Bladder microvascular endothelial cell (primary cell): ENCODE data around the gene SUV39H2. TPM values are rescaled to one million over a fixed set of nuclear protein-coding genes. Genes with fewer than 3 reads are reported as not detected.

Experiments used
- total RNA-seq: library from RNA; depleted of rRNA; stranded (reverse); fragments of >200 nt; gene quantifications from 2 replicates; pipeline ENCODE4 v1.2.3, GENCODE V29; 2014

Gene SUV39H2, protein sequence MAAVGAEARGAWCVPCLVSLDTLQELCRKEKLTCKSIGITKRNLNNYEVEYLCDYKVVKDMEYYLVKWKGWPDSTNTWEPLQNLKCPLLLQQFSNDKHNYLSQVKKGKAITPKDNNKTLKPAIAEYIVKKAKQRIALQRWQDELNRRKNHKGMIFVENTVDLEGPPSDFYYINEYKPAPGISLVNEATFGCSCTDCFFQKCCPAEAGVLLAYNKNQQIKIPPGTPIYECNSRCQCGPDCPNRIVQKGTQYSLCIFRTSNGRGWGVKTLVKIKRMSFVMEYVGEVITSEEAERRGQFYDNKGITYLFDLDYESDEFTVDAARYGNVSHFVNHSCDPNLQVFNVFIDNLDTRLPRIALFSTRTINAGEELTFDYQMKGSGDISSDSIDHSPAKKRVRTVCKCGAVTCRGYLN
- 14.4 and 16.9 TPM in 2 replicates for total RNA-seq

DNA sequence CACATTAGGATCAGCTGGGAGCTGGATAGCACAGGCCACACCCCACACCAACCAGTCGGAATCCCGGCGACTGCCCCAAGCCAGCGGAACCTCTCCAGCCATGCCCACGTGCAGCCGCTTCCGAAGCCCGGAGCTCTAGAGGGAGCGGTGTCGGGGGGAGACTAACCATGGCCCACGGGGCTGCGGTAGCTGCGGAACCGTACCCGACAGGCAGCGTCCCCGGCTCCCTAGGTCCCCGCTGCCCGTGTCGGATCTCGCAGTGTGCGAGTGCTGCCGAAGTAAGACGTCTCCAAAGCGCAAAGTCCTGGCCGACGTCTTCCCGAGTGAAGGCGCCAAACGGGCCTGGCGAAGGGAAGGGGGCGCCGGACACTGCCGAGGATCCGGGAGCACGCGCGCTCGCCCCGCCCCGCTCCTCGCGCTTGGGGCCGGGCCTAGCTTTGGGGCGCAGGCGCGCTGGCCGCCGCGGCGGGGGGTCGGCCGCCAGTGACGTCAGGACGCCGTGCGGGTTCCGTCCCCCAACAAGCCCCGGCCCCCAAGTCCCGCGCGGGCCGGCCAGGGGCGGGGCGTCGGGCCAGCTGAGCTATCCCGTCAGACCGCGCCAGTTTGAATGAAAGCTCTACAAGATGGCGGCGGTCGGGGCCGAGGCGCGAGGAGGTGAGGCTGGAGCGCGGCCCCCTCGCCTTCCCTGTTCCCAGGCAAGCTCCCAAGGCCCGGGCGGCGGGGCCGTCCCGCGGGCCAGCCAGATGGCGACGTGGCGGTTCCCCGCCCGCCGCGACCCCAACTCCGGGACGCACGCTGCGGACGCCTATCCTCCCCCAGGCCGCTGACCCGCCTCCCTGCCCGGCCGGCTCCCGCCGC is at the start of gene SUV39H2:
Gene SUV39H2, plus strand, starts transcription at position 601 of the 858 bp plus-strand sequence. Its CDS starts 23 bp downstream, at position 624.

DNA sequence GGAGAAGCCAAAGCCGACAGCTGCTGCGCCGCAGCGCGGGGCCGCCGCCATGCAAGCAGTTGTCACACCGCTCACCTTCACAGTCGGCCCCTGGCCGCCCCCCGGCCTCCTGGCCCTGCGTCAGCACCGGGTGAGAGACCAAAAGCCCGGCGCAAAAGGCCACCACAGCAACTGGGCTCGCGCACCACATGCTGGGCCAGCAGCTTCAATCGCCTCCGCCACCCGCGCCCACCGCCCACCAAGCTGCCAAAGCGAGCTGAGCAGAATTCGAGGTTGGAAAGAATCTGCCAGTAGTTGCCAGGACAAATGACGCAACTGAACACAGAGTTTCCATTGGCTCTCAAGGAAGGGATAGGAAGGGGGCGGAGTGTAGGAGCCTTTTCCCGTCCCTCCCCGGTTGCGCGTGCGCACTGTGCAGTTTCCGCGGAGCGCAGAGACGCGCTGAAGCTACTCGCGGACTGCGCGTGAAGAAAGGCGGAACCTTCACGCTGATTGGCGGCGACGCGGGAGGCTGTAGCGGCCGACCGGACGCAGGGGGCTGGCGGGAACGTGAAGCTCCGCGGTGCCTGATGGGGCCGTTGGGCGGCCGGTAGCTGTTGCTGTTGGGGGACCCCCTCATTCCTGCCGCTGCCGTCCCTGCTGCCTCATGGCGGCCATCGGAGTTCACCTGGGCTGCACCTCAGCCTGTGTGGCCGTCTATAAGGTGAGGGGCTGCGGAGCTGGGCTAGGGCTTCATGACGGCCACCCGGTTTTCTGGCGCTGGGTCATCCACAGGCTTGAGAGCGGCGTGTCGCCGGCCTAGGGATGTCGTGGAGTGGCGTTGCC is 40.7 kb upstream of the SUV39H2 start, which contains the start of the genes CDNF, HSPA14 and MSANTD7:
Gene CDNF, minus strand, starts transcription at position 281 of the 825 bp plus-strand sequence. Its CDS starts 91 bp downstream, at position 190.
Gene HSPA14, plus strand, starts transcription at position 550 of the 825 bp plus-strand sequence. Its CDS starts 97 bp downstream, at position 647.
Gene MSANTD7, plus strand, starts transcription at position 550 of the 825 bp plus-strand sequence. CDS start 3,979 bp downstream, outside the sequence.

Other genes starting within 250 kb of the SUV39H2 start
- gene FAM107B, start 104.0 kb upstream of the SUV39H2 start, total RNA-seq: 41.3 and 76.3 TPM in 2 replicates
- gene CDNF, start 40.8 kb upstream of the SUV39H2 start, total RNA-seq: 0.81 TPM in 1 of 2 replicates, not detected in the other
- 9.8 and 10.5 TPM in 2 replicates for gene HSPA14, start 40.6 kb upstream of the SUV39H2 start, total RNA-seq
- gene MSANTD7, start 40.6 kb upstream of the SUV39H2 start, total RNA-seq: 12.6 and 21.0 TPM in 2 replicates
- 4.7 and 9.1 TPM in 2 replicates for gene DCLRE1C, start 75.2 kb downstream of the SUV39H2 start, total RNA-seq
- gene MEIG1, start 80.5 kb downstream of the SUV39H2 start, total RNA-seq: not detected in 2 replicates
- gene OLAH, start 165.1 kb downstream of the SUV39H2 start, total RNA-seq: 0.16 and 0.57 TPM in 2 replicates
- 2.4 and 3.1 TPM in 2 replicates for gene ACBD7, start 209.9 kb downstream of the SUV39H2 start, total RNA-seq
- 6.2 and 8.1 TPM in 2 replicates for gene RPP38, start 218.5 kb downstream of the SUV39H2 start, total RNA-seq